ENCODE data around the gene MAPRE3. TPM values are rescaled to one million over a fixed set of nuclear protein-coding genes. Genes with fewer than 3 reads are reported as not detected.
A peak's percentile ranks its signal among the peaks of the same experiment; 100 is the strongest.

MAPRE3 gene
- total and polyA plus RNA-seq, 9 of the 15 experiments (the other 6 are each of a cell fraction or from before 2014, with no cell fraction given) = 0.70 to 43.2 (median 12.6) TPM

- peak; percentile 91 for FAIRE-seq
- in situ Hi-C loops (cut with MboI) = loop anchor here (10.0 kb wide), 1 partner anchor 98 kb away; the partner anchor contains the start of gene DPYSL5
- TF ChIP-seq, protein P1, sequence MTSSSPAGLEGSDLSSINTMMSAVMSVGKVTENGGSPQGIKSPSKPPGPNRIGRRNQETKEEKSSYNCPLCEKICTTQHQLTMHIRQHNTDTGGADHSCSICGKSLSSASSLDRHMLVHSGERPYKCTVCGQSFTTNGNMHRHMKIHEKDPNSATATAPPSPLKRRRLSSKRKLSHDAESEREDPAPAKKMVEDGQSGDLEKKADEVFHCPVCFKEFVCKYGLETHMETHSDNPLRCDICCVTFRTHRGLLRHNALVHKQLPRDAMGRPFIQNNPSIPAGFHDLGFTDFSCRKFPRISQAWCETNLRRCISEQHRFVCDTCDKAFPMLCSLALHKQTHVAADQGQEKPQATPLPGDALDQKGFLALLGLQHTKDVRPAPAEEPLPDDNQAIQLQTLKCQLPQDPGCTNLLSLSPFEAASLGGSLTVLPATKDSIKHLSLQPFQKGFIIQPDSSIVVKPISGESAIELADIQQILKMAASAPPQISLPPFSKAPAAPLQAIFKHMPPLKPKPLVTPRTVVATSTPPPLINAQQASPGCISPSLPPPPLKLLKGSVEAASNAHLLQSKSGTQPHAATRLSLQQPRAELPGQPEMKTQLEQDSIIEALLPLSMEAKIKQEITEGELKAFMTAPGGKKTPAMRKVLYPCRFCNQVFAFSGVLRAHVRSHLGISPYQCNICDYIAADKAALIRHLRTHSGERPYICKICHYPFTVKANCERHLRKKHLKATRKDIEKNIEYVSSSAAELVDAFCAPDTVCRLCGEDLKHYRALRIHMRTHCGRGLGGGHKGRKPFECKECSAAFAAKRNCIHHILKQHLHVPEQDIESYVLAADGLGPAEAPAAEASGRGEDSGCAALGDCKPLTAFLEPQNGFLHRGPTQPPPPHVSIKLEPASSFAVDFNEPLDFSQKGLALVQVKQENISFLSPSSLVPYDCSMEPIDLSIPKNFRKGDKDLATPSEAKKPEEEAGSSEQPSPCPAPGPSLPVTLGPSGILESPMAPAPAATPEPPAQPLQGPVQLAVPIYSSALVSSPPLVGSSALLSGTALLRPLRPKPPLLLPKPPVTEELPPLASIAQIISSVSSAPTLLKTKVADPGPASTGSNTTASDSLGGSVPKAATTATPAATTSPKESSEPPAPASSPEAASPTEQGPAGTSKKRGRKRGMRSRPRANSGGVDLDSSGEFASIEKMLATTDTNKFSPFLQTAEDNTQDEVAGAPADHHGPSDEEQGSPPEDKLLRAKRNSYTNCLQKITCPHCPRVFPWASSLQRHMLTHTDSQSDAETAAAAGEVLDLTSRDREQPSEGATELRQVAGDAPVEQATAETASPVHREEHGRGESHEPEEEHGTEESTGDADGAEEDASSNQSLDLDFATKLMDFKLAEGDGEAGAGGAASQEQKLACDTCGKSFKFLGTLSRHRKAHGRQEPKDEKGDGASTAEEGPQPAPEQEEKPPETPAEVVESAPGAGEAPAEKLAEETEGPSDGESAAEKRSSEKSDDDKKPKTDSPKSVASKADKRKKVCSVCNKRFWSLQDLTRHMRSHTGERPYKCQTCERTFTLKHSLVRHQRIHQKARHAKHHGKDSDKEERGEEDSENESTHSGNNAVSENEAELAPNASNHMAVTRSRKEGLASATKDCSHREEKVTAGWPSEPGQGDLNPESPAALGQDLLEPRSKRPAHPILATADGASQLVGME (CRISPR knock-in tag; IDR thresholded peaks at IDR 0.05) = 0 out of 2 replicates have a peak, but pooled peaks have one; percentile 42
- TF ChIP-seq YY1 (IDR thresholded peaks at IDR 0.05; ENCODE audit: borderline replicate concordance in 1 of 3, control insufficient read depth in 1 of 3, extremely low read depth in 1 of 3, insufficient read depth in 3 of 3, insufficient read length in 1 of 3, insufficient replicate concordance in 2 of 3, low read depth in 1 of 3, low read length in 2 of 3) (peak in 1 of 3 experiments; percentile 17), ZNF518B (CRISPR knock-in tag; IDR thresholded peaks at IDR 0.05) (no peak), SMC3 (conservative IDR thresholded peaks at IDR 0.05; ENCODE audit: insufficient read depth, low read depth, low read length) (peak; percentile 82), RCOR1 (IDR thresholded peaks at IDR 0.05; ENCODE audit: borderline replicate concordance in 1 of 2, low read depth in 2 of 2, low read length in 2 of 2) (peak in 1 of 2 experiments; percentile 84; a peak in 2 of 4 replicates), CBX3 (IDR thresholded peaks at IDR 0.05; ENCODE audit: borderline replicate concordance in 1 of 2, low read length in 2 of 2) (0 out of 3 replicates have a peak, but pooled peaks of 1 of the 2 experiments have one; percentile 13), HNRNPK (IDR thresholded peaks at IDR 0.05; ENCODE audit: low read depth, low read length, poor library complexity, severe bottlenecking) (no peak)
Observed at GRCh38 chr2:26942543-26943295, 27.7 kb upstream of the MAPRE3 start.

More at GRCh38 chr2:26942543-26943295, 27.7 kb upstream of the MAPRE3 start:
- H3K27me3 ChIP-seq (ENCODE audit: control insufficient read depth in 2 of 2, insufficient read depth in 2 of 2, low read length in 2 of 2) = peaks cover 11 to 40% of the 10 kb centered on the region in 2 experiments; a peak in 4 of 5 replicates
- ATAC-seq (peak; percentile 83), DNase-seq (ENCODE audit: extremely low read depth in 1 of 4, low spot score in 3 of 4) (peak; percentile 82 to 84 (median 84))
- H3K4me2 ChIP-seq (ENCODE audit: insufficient read depth, low read length) = no peak overlapping the region
- peak overlapping the region; percentile 46; the same call in 1 of the 2 replicates for H2AFZ ChIP-seq (ENCODE audit: low read depth, low read length)
- intact Hi-C loops (cut with micrococcal nuclease) = loop anchor here (1.0 kb wide), 1 partner anchor 96 kb away; no protein-coding TSS in a partner anchor
- no peaks in the 10 kb centered on the region for H3K36me3 ChIP-seq (ENCODE audit: control insufficient read depth, insufficient read depth, low read length)
- ChIA-PET CTCF (ENCODE audit: low intra/inter-chr PET ratio) (interaction anchor here (0.5 to 2.0 kb wide), 5 partner anchors 11 to 337 kb away, joined by 3 to 19 read pairs (median 4); no protein-coding TSS in a partner anchor), POLR2A (interaction anchor here (0.5 to 1.5 kb wide), 7 partner anchors 9 to 109 kb away, joined by 3 to 8 read pairs (median 3); partner anchors contain the start of gene AGBL5)
- H3K9ac ChIP-seq (ENCODE audit: insufficient read depth in 1 of 2, low read depth in 2 of 2, low read length in 2 of 2) = no peak overlapping the region
- no peaks in the 10 kb centered on the region for H3K9me3 ChIP-seq (replicated peaks; ENCODE audit: control insufficient read depth, insufficient read depth, low read depth, low read length)
- H3K79me2 ChIP-seq (ENCODE audit: control insufficient read depth, insufficient read depth, low read length) = no peaks in the 10 kb centered on the region
- no peak overlapping the region for H3K27ac ChIP-seq (ENCODE audit: extremely low read depth, low read depth, low read length)
- H3K9me1 ChIP-seq (ENCODE audit: control insufficient read depth, insufficient read depth, low read length) = no peaks in the 10 kb centered on the region
- no peak overlapping the region for H3K4me3 ChIP-seq
- no peaks in the 10 kb centered on the region; the same call in 1 of the 2 replicates for H4K20me1 ChIP-seq (replicated peaks; ENCODE audit: control insufficient read depth, insufficient read depth, low read length)
- WGBS (ENCODE audit: insufficient coverage, low coverage, missing lambda C conversion rate) = 19% methylated on average over 23 of the region's 28 CpGs
- H3K4me1 ChIP-seq (replicated peaks in 1 of 2; ENCODE audit: control insufficient read depth in 2 of 2, insufficient read depth in 2 of 2, low read length in 2 of 2) = peaks cover 0 to 21% of the 10 kb centered on the region in 2 experiments; a peak in 4 of 5 replicates
- BruUV-seq (replicated peaks) = no TSS peak

All from K562 (cell line).